Lower leg skin (tissue), 3 donors: Measurements from ENCODE around the gene UNC5A.

Experiments used
- POLR2A ChIP-seq, 2 donors: fragments of 450-650 bp; IDR thresholded peaks; one replicate each; pipeline ENCODE4 v1.6.1; 2016 to 2017; ENCODE audit warnings: antibody characterized with exemption in 2 of 2, mild to moderate bottlenecking in 1 of 2, moderate library complexity in 1 of 2
- TF ChIP-seq, protein P1 (sequence below), 3 donors: fragments of 450-650 bp; IDR thresholded peaks; one replicate each; pipeline ENCODE4 v1.5.1; 2016; ENCODE audit warnings: antibody characterized with exemption in 3 of 3, mild to moderate bottlenecking in 3 of 3, moderate library complexity in 2 of 3

DNA sequence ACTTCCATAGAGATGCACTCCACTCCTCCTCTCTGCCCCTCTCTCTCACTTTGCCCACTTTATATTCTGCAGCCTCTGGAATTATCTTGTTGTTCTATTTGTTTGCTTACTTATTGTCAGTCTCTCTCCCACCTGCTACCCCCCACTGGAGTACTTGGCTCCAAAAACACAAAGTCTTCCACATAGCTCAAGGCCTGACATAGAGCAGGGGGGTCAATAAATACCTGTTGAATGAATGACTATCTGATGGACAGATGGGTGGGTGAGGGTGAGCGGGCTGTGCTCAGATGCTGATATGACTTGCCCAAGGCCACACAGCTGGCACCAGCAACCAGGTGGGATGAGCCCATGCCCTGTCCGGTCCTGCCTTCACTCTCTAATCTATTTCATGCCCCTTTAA, 13.4 kb upstream of the UNC5A start:
- TF ChIP-seq, protein P1, sequence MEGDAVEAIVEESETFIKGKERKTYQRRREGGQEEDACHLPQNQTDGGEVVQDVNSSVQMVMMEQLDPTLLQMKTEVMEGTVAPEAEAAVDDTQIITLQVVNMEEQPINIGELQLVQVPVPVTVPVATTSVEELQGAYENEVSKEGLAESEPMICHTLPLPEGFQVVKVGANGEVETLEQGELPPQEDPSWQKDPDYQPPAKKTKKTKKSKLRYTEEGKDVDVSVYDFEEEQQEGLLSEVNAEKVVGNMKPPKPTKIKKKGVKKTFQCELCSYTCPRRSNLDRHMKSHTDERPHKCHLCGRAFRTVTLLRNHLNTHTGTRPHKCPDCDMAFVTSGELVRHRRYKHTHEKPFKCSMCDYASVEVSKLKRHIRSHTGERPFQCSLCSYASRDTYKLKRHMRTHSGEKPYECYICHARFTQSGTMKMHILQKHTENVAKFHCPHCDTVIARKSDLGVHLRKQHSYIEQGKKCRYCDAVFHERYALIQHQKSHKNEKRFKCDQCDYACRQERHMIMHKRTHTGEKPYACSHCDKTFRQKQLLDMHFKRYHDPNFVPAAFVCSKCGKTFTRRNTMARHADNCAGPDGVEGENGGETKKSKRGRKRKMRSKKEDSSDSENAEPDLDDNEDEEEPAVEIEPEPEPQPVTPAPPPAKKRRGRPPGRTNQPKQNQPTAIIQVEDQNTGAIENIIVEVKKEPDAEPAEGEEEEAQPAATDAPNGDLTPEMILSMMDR (IDR thresholded peaks at IDR 0.05): no peak
- no peak for TF ChIP-seq POLR2A (IDR thresholded peaks at IDR 0.05)
